ENCODE measurements around the gene ACTN1.

DNA sequence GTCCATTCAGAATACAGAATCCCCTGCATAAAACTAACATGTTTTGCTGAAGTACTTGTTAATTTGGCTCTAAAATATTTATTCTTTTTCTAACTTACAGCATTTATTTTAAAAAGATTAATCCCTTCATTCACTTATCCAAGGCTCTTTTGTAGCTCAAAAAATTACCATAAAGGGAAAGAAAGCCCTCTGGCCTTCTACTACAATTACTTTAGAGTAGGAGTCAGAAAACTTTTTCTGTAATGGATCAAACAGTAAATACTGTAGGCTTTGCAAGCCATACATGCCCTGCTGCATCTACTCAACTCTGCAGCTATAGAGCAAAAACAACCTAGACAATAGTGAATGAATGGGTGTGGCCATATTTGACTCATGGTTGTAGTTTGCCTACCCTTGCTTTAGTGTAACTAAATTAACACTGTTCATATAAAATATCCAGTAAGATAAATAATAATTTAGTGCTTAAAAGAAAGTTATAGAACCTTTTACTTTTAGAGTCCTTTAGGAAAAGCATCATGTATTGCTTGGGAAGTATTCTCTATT is 112.0 kb downstream of the ACTN1 start:
- no peak for TF ChIP-seq FOXM1 (IDR thresholded peaks at IDR 0.05; ENCODE audit: borderline replicate concordance)
- no peak for TF ChIP-seq HDGF (IDR thresholded peaks at IDR 0.05; ENCODE audit: borderline replicate concordance)
- no peak for TF ChIP-seq ZNF384 (IDR thresholded peaks at IDR 0.05)
- no peak for TF ChIP-seq FOXK2 (IDR thresholded peaks at IDR 0.05)
